Endothelial cell of umbilical vein (primary cell): ENCODE data around the gene SLC26A6. TPM values are rescaled to one million over a fixed set of nuclear protein-coding genes. Genes with fewer than 3 reads are reported as not detected.

Experiments used
- BruUV-seq: library from RNA; stranded (reverse); fragments of 400-500 nt; replicated peaks from 2 replicates; lab custom pipeline; 2021; lab: Mats Ljungman, UMichigan
- CTCF ChIA-PET: fragments of 300-600, 350-600 bp; sonication (Branson Sonifier 250); formaldehyde crosslinking; loops from one replicate; lab custom pipeline; 2021; ENCODE audit warnings: antibody characterized with exemption, inconsistent platforms; lab: Charles Lee
- POLR2A ChIA-PET: fragments of 300-600, 350-600 bp; sonication (Branson Sonifier 250); formaldehyde crosslinking; loops from one replicate; lab custom pipeline; 2021; ENCODE audit warnings: antibody characterized with exemption, inconsistent platforms; lab: Charles Lee
- DNase-seq: peaks from one replicate; pipeline ENCODE4 v3.0.0-alpha.2; 2011; ENCODE audit warnings: low read depth, low spot score
- FAIRE-seq: peaks from 2 replicates; lab custom pipeline; 2011; peaks lifted over from hg19 to GRCh38; lab: Jason Lieb, UNC
- H2AFZ ChIP-seq: 2 replicates; pipeline ENCODE4 v1.6.0; 2012; ENCODE audit warnings: low read depth, low read length, control low read depth, inconsistent platforms
- H3K27ac ChIP-seq: 2 replicates; pipeline ENCODE4 v1.5.1; 2011; ENCODE audit warnings: low read depth, mild to moderate bottlenecking, control low read depth, low read length, moderate library complexity; ENCODE audit not compliant: insufficient read depth
- H3K27me3 ChIP-seq, 2 experiments: 2 replicates each; pipeline versions ENCODE4 v1.6.0 to v1.6.1; 2011; ENCODE audit warnings: low read length in 2 of 2, mixed read lengths in 1 of 2; ENCODE audit not compliant: control insufficient read depth in 2 of 2, insufficient read depth in 2 of 2
- H3K36me3 ChIP-seq, 2 experiments: 2 replicates in 1 of 2; 3 replicates in 1 of 2; pipeline ENCODE4 v1.5.1; 2011; ENCODE audit warnings: low read length in 2 of 2, mild to moderate bottlenecking in 1 of 2, moderate library complexity in 1 of 2; ENCODE audit not compliant: control insufficient read depth in 2 of 2, insufficient read depth in 2 of 2; ENCODE audit errors: extremely low read depth in 1 of 2
- H3K4me1 ChIP-seq: 3 replicates; pipeline ENCODE4 v1.5.1; 2011; ENCODE audit warnings: mild to moderate bottlenecking, low read length; ENCODE audit not compliant: control insufficient read depth, insufficient read depth; ENCODE audit errors: extremely low read depth
- H3K4me2 ChIP-seq: 2 replicates; pipeline ENCODE4 v1.6.1; 2011; ENCODE audit warnings: low read length, control low read depth, mixed read lengths; ENCODE audit not compliant: insufficient read depth
- H3K4me3 ChIP-seq, 3 experiments: fragments of 200-600 bp in 1 of 3; sonication (generic), shearing (Covaris generic) in 1 of 3; replicated peaks in 1 of 3; 2 replicates each; pipeline ENCODE4 v1.5.1; 2011 to 2016; ENCODE audit warnings: control low read depth in 3 of 3, low read length in 3 of 3, mild to moderate bottlenecking in 2 of 3, inconsistent platforms in 1 of 3, low read depth in 1 of 3, moderate library complexity in 1 of 3; ENCODE audit not compliant: insufficient read depth in 1 of 3
- H3K79me2 ChIP-seq: 2 replicates; pipeline ENCODE4 v1.6.0; 2012; ENCODE audit warnings: low read length, inconsistent platforms; ENCODE audit not compliant: control insufficient read depth, insufficient read depth
- H3K9ac ChIP-seq: replicated peaks from 2 replicates; pipeline ENCODE3; 2011; ENCODE audit warnings: low read length, control low read depth; ENCODE audit not compliant: insufficient read depth; ENCODE audit errors: extremely low read depth
- H3K9me1 ChIP-seq: replicated peaks from 3 replicates; pipeline ENCODE4 v1.6.0; 2011; ENCODE audit warnings: mild to moderate bottlenecking, low read length; ENCODE audit not compliant: control insufficient read depth, insufficient read depth; ENCODE audit errors: extremely low read depth
- H3K9me3 ChIP-seq: replicated peaks from 2 replicates; pipeline ENCODE4 v1.5.1; 2012; ENCODE audit warnings: low read length, inconsistent platforms; ENCODE audit not compliant: control insufficient read depth, insufficient read depth
- H4K20me1 ChIP-seq: replicated peaks from 2 replicates; pipeline ENCODE3; 2011; ENCODE audit warnings: mild to moderate bottlenecking, low read length; ENCODE audit not compliant: control insufficient read depth, insufficient read depth; ENCODE audit errors: extremely low read depth
- EZH2 ChIP-seq: IDR thresholded peaks from 2 replicates; pipeline ENCODE4 v1.6.1; 2012; ENCODE audit warnings: borderline replicate concordance, low read depth, mild to moderate bottlenecking, moderate library complexity, low read length, inconsistent platforms; ENCODE audit not compliant: severe bottlenecking
- FOS ChIP-seq: IDR thresholded peaks from 2 replicates; pipeline ENCODE4 v1.6.1; 2011; ENCODE audit warnings: mild to moderate bottlenecking, low read length, moderate library complexity, borderline replicate concordance; ENCODE audit not compliant: insufficient read depth
- GATA2 ChIP-seq: IDR thresholded peaks from 2 replicates; pipeline ENCODE4 v1.7.0; 2011; ENCODE audit warnings: low read depth, mild to moderate bottlenecking, moderate library complexity, mixed read lengths, low read length; ENCODE audit not compliant: insufficient read length, insufficient read depth
- JUN ChIP-seq: IDR thresholded peaks from 2 replicates; pipeline ENCODE4 v1.6.1; 2011; ENCODE audit warnings: borderline replicate concordance, low read depth; ENCODE audit not compliant: insufficient read length, insufficient read depth
- MYC ChIP-seq: IDR thresholded peaks from one replicate; pipeline ENCODE4 v1.6.1; 2011; ENCODE audit warnings: mild to moderate bottlenecking, low read depth, low read length
- POLR2A ChIP-seq: IDR thresholded peaks from 2 replicates; pipeline ENCODE4 v1.6.1; 2012; ENCODE audit warnings: low read depth, mild to moderate bottlenecking, control low read depth, low read length
- POLR2AphosphoS5 ChIP-seq: IDR thresholded peaks from 2 replicates; pipeline ENCODE4 v1.6.1; 2012; ENCODE audit warnings: low read depth, mild to moderate bottlenecking, control low read depth, low read length, moderate library complexity; ENCODE audit not compliant: insufficient read depth
- dilution Hi-C: fragments of 300-500 bp; cut with MboI; formaldehyde crosslinking; loops from one replicate; pipeline ENCODE4 v1.15.0; 2019; ENCODE audit warnings: low sequenced_read_pairs; ENCODE audit not compliant: extremely low pct_ligation_motif_present
- intact Hi-C: fragments of 100-400 bp; cut with micrococcal nuclease; formaldehyde crosslinking; loops from one replicate; pipeline ENCODE4 v1.10.0; 2022
- polyA plus RNA-seq, 4 experiments: library from polyadenylated mRNA; depleted of rRNA in 3 of 4; stranded (reverse) in 3 of 4; unstranded in 1 of 4; fragments of >200 nt; gene quantifications; 2 replicates each; pipeline versions ENCODE4 v1.2.1 to v1.2.3, GENCODE V29; 2011 to 2012; ENCODE audit warnings: missing spikeins in 1 of 4
- total RNA-seq: library from RNA; stranded (reverse); gene quantifications from 2 replicates; pipeline ENCODE4 v1.2.3, GENCODE V29; 2021
- TF ChIP-seq, protein P1 (sequence below), 2 donors: IDR thresholded peaks; 1 replicate in 1 of 2; 2 replicates in 1 of 2; pipeline ENCODE4 v1.5.1; 2011; ENCODE audit warnings: low read length in 2 of 2, mild to moderate bottlenecking in 2 of 2, moderate library complexity in 2 of 2, control low read depth in 1 of 2, inconsistent platforms in 1 of 2, low read depth in 1 of 2; ENCODE audit not compliant: insufficient read depth in 1 of 2; ENCODE audit errors: extremely low read depth in 1 of 2
- TF ChIP-seq, protein P2 (sequence below): IDR thresholded peaks from 2 replicates; pipeline ENCODE4 v1.6.1; 2011; ENCODE audit not compliant: insufficient read depth, insufficient read length

SLC26A6 gene
- total and polyA plus RNA-seq, 2 donors (not counting 3 experiments of a cell fraction or from before 2014, with no cell fraction given): 31.0 to 32.2 TPM

DNA sequence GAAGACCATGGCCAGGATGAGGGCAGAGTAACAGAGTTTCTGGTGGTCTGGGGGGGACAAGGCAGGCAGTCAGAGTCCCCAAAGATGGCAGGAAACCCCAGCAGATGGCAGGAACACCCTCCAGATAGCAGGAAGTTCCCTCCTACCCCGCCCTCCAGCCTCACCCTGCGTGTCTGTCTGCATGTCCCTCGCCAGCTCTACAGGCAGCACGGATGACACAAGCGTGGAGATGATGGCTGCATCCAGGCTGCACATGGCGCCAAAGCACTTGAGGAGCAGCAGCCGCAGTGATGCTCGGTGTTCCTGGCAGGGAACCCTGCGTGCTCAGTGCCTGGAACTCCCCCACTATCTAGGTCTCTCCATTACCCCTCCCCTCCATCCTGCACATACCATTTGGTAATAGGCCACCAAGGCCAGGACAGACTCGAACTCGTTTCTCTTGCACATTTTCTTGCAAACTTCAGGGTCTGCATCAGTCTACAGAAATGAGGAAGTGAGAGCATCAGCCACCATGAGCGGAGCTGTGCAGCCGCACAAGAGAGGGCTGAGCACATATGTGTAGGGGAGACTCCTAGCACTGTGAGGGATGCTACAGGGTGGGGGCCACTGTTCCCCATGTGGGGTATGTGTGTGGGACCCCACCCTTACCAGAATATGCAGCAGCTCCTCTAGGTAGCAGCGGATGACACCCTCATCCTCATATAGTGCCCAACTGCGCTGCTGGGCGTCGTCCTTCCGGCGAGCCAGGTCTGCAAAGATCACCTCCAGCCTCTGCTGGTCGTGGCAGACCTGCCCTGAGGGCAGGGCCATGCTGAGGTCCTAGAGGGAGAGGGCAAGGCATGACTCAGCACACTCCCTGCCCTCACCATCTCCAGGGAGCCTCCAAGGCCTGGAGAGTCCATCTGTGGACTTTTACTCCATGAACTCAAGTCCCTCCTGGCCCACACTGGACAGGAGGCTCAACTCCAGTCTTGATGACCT lies 44.4 kb upstream of the SLC26A6 start:
- peaks cover 10% of the 10 kb centered on the region for H3K4me1 ChIP-seq
- H3K9me3 ChIP-seq: no peaks in the 10 kb centered on the region
- POLR2A ChIA-PET: no interaction called here
- CTCF ChIA-PET: interaction anchor here (1.3 kb wide), 1 partner anchor 10 kb away, joined by 3 read pairs; no protein-coding TSS in a partner anchor
- H3K4me3 ChIP-seq: no peak overlapping the region
- H3K27ac ChIP-seq: no peak overlapping the region
- no peaks in the 10 kb centered on the region for H3K9me1 ChIP-seq
- dilution Hi-C loops: no loop called here
- intact Hi-C loops: no loop called here
- H4K20me1 ChIP-seq: no peaks in the 10 kb centered on the region
- H3K27me3 ChIP-seq: no peaks in the 10 kb centered on the region
- TF ChIP-seq EZH2: no peak
- TF ChIP-seq MYC: no peak
- TF ChIP-seq, protein P1, sequence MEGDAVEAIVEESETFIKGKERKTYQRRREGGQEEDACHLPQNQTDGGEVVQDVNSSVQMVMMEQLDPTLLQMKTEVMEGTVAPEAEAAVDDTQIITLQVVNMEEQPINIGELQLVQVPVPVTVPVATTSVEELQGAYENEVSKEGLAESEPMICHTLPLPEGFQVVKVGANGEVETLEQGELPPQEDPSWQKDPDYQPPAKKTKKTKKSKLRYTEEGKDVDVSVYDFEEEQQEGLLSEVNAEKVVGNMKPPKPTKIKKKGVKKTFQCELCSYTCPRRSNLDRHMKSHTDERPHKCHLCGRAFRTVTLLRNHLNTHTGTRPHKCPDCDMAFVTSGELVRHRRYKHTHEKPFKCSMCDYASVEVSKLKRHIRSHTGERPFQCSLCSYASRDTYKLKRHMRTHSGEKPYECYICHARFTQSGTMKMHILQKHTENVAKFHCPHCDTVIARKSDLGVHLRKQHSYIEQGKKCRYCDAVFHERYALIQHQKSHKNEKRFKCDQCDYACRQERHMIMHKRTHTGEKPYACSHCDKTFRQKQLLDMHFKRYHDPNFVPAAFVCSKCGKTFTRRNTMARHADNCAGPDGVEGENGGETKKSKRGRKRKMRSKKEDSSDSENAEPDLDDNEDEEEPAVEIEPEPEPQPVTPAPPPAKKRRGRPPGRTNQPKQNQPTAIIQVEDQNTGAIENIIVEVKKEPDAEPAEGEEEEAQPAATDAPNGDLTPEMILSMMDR (IDR thresholded peaks at IDR 0.05; ENCODE audit: extremely low read depth in 1 of 2, insufficient read depth in 1 of 2, low read depth in 1 of 2, low read length in 2 of 2): no peak
- TF ChIP-seq POLR2A: no peak
- TF ChIP-seq, protein P2, sequence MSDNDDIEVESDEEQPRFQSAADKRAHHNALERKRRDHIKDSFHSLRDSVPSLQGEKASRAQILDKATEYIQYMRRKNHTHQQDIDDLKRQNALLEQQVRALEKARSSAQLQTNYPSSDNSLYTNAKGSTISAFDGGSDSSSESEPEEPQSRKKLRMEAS: no peak
- no peak for TF ChIP-seq FOS
- TF ChIP-seq GATA2: no peak
- no peak for TF ChIP-seq JUN
- TF ChIP-seq POLR2AphosphoS5: no peak
- peaks cover 2 to 12% of the 10 kb centered on the region in 2 experiments for H3K36me3 ChIP-seq
- no peak overlapping the region for H3K9ac ChIP-seq
- peaks cover 2% of the 10 kb centered on the region for H3K79me2 ChIP-seq
- no peak for FAIRE-seq
- no peak for DNase-seq
- no peak overlapping the region for H3K4me2 ChIP-seq
- no peak overlapping the region for H2AFZ ChIP-seq
- BruUV-seq: no TSS peak
